T-helper 2 cell (primary cell): Measurements from ENCODE around the gene CCDC30.
"Not testable (repeated sequence)": the region's sequence is repeated elsewhere in the genome, so short reads cannot be mapped to it uniquely, and the experiment has no call there.

Experiments
- DNase-seq, 5 experiments: peaks; one replicate each; pipeline versions ENCODE4 v3.0.0 to v3.0.0-alpha.2; 2012 to 2022

CCDC30 gene

DNA sequence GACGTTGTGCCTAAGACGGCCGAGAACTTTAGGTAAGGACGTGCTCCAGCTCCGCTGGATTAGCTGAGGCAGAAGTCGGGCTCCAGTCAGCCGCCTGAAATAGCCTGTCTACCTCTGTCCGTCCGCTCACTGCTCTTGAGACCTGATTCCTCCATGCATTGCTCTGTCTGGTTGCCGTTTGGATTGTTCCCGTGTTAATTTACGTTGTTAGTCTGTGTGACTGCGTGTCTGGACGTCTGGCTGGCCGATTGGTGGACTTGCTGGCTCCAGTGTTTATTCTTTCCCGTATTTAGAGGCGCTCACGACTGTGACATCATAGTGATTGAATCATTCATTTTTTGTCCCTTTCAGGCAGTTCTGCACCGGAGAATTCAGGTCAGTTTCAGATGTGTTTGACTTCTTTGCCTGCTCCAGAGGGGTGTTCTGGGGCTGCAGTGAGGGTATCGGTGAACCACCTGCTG lies 195.8 kb downstream of the CCDC30 start:
- DNase-seq, result no peak

DNA sequence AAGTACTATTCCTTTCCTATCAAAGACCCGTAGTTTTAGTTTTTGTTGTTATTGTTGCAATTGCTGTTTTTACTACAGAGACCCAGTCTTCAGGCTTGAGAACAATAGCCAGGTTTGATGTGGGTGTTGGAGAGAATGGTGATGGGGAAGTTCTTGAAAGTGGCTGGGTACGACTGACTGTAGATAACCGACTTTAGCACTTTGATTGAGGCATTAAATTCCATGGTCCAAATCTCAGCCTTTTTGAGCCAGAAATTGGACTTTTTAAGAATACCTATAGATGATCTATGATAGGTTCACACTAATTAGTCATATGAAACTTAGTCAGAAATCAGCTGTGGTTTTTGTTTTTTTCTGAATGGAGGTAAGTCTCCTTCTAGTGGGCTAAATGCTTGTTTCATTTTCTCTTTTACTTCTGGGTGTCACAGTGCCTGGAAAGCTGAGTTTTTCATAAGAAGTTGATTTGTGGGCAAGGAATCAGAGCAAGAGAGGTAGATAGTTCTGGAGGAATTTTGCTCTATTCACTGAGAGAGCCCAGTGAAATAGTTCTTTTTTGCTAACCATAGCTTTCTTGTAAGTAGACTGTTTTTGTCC lies 197.9 kb downstream of the CCDC30 start:
- peak in 1 of 5 experiments; percentile 79 for DNase-seq

DNA sequence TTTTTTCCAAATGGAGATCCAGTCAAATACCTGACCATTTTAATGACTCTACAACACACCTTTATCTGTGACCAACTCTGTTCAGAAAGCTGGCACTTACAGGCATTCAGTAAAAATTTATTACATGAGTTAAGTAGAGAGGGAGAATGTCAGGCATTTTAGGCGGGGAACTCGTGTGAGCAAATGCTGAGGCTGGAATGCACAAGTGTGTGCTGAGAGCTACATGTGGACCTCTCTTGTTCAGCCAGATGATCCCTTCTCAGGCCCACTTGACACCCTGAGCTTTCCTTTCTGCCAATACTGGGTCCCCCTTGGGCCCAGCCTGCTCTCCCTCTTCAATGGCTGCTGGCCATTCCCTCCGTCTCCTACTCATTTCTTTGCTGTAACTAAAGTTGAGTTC lies 206.8 kb downstream of the CCDC30 start:
- no peak for DNase-seq

DNA sequence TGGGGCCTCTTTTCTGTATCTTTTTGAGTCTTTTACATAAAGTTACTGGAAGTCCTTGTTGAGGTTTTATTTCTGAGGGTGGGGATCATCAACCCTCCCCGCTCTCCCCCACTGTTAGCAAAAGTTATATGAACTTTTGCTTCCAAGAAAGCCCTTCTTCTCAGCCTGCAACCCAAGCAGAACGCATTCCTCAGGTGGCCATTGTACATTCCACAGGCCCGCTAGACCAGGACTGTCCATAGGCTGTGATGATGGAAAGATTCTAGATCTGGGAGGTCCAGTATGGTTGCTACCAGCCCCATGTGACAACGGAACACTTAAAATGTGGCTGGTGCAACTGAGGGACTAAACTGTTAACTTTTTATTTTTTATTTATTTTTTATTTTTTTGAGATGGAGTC lies 207.3 kb downstream of the CCDC30 start:
- DNase-seq, result no peak

DNA sequence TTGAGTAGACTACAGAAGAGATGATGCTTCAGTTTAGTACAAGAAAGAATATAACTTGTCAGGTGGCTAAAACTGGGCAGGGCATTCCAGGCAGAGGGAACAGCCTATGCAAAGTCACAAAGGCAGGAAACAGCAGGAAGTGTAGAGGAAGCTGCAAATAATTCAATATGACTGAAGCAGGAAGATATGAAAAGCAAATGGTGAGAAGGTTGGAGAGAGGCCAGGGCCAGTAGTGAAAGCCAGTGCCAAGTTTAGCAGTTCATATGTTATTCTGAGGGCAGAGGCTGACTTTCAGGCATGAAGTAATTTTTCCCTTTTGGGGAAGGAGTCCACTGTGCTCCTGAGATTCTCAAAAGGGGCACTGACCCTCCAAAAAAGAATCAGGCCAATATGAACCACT lies 211.1 kb downstream of the CCDC30 start:
- DNase-seq, result no peak

DNA sequence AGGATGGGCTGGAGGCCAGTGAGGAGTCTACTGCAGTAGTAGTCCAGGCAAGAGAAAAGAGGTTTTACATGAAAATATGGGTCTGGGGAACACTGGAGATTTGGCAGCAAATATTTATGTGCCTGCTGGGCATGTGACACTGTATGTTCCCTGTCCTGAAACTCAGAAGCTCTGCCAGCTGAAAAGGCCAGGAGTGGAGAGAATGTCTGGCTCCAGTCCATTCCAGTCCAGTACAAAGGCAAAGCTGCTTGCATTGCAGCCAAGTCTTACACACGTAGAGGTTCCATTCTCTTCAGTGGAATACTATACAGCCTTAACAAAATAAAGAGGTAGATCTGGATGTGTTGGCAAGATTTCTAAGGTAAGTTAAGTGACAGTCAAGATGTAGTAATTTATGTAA lies 211.6 kb downstream of the CCDC30 start:
- no peak for DNase-seq

DNA sequence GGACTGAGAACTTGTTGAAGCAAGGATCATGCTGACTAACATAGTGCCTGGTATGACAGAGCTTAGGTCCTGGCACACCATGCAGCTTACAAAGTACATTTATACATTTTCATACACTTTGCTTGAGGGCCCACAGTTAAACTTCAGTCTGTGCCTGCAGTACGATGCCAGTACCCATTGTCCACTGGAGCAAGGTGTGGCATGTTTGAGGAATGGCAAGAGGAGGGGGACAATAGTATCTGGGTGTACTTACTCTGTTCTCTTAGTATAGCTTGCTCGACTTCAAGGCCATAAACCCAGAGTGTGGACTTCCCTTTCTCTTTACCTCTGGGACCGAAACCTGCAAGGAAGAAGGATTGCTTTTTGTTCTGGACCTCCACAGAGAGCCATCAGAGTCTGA lies 212.4 kb downstream of the CCDC30 start:
- DNase-seq, result no peak

DNA sequence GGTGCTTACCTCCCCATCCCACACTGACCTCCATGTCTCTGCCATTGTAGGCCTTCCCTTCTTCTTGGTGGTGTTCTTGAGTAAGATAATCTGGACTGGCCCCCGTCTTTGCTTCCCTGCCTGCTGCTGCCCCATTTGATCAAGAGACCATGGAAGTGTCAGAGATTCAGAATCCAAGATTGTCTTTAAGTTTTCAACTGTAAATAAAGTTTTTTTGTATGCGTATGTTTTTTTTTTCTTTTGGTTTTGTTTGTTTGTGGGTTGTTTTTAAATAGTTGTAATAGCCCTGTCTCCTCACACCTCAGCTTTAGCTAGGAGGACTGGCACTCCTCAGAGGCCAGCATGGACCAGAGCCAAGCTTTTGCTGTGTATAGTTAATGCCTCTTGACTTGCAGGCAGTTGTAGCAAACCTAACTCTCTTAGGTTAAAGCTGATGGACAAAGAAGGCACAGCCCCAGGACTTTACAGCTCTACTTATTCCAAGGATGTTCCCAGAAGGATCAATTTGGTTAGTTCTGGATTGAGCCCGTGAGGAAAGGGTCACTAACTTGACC lies 213.5 kb downstream of the CCDC30 start:
- no peak for DNase-seq

DNA sequence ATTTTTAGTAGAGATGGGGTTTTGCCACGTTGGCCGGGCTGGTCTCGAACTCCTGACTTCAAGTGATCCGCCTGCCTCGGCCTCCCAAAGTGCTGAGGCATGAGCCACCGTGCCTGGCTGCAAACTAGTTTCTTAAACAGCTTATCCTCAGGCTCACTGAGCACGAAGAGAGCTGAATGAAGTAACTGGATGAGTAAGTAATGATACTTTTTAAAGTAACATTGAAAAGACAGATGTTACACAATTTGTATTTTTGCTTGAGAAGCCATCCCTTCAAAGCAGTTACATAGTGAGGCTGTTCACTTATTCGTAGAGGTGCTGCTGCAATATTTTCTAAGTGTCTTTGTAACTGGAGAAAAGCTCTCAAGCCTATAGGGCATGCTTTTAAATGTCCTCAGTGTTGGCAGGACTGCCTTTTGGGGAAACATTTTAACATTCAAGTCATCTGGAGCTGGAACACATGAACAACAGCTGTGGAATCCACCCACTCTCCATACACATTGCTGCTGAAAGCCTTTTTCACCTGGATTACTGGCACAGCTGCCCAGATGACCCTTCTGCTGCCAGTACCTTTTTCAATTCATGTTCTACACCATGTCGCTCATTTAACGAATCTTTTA lies 216.4 kb downstream of the CCDC30 start:
- no peak for DNase-seq

DNA sequence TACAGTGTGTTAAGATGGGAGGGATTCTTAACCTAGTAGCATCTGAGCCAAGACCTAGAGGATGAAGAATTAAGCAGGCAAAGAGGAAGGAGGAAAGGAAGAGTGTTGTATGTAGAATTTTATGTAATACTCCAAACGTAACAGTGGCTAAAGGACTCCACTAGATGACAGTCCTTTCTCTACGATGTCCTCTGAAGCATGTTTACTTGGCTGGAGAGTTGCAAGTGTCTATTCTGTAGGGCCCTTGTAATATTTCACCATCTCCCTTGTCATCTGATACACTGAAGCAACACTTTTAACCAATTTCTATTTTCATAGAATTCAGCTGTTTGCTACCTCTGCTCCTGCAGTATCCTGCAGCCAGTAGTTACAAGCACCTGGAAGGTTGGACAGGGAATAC lies 217.0 kb downstream of the CCDC30 start:
- DNase-seq, result no peak

DNA sequence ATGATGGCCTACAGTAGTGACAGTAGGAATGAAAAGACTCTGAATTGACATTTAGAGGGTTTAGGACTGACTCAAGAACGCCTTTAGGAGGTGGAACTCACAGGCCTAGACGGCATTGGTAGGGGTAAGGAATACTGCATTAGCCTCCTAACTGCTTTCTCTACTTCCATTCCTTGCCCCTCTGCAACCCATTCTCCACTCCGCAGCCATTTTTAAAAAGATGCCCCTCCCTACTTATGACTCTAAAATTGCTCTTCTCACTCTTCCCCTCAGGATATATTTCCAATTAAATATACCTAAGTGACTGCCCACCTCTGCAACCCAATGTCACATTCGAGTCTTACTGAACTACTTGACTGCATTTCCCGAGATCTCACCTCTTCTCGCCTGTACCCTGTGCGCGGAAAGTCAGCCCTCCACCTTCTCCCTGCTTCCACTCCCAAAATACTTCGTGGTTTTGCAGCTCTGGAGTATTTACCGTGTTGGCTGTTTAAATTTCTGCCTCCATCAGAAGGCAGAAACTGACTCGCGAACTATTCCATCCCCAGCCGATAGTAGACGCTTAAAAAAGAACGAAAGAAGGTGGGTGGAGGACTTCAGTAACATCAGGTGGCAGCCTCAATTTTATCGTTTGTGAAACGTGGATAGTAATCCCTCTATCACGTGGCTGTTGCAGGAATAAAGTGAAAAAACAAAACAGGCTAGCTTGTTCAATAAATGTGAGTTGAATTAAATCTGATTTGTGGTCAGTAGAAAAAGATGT lies 218.0 kb downstream of the CCDC30 start:
- DNase-seq, result peak in 1 of 5 experiments; percentile 54

DNA sequence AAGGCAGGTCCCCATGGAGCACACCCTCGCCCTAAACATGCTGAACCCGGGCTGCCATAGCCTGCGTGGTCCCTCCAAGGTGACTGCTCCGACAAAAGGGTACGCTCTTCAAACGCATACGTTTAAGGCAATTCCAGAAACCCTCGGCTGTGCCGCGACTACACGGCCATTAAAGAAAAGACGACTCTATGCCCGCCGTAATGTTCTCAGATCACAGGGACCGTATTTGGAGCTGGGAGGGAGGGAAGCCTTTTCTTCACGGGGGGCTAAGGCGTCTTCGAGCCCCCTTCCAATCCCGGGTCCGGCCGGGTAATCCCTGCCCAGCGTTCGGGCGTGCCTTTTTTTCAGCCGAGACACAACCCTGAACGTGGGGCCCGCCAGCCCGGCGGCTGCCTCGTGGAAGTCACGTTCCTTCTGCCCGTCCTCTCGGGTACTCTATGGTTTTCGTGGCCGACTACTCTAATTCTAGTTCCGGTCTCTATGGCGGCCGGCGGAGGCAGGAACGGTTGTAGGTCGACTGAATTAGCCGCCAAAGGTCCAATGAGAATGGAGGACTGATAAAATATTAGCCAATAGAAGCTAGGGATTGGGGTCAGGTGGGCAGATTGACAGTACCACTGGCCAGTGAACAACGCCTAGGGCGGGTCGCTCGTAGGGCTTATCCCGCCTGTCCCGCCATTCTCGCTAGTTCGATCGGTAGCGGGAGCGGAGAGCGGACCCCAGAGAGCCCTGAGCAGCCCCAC lies 218.8 kb downstream of the CCDC30 start, which contains the start of gene YBX1:
Gene YBX1 (plus strand): TSS at position 678 of the 743 bp plus-strand sequence. CDS start 148 bp downstream, outside the sequence.
- peak; percentile 80 to 98 (median 92) for DNase-seq

DNA sequence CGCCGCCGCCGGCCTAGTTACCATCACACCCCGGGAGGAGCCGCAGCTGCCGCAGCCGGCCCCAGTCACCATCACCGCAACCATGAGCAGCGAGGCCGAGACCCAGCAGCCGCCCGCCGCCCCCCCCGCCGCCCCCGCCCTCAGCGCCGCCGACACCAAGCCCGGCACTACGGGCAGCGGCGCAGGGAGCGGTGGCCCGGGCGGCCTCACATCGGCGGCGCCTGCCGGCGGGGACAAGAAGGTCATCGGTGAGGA lies 219.3 kb downstream of the CCDC30 start:
- DNase-seq, result not testable (repeated sequence)

DNA sequence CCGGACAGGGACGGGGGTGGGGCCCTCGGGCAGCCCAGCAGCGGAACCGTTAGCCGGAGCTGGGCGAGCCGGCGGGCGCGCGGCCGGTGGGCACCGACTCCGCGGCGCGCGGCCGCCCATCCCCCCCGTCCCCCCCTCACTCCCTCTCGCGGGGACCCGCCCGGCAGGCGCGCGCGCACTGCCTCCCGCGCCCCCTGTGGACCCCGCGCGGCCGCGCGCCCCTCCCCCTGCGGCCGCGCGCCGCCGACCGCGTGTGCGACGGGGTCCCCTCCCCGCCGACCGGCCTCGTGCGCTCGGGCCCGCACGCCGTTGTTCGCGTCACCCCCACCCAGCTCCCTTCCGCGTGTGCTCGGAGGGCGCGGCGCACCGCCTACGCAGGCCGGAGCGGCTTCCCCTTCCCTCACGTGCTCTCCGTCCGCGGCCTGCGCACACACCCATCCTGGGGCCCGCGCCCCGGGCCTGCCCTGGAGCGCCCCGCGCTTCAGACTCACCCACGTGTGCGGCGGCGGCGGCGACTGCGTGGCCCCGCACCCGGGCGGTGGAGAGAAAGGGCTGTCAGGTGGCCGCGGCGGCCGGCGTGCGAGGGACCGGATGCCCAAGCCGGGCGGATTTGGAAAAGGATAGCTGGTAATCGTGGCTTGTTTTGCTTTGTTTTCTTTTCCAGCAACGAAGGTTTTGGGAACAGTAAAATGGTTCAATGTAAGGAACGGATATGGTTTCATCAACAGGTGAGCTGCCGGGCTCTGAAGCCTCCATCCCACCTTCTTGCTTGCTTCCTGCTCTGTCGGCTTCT lies 219.8 kb downstream of the CCDC30 start:
- DNase-seq, result peak; percentile 36 to 86 (median 61)

DNA sequence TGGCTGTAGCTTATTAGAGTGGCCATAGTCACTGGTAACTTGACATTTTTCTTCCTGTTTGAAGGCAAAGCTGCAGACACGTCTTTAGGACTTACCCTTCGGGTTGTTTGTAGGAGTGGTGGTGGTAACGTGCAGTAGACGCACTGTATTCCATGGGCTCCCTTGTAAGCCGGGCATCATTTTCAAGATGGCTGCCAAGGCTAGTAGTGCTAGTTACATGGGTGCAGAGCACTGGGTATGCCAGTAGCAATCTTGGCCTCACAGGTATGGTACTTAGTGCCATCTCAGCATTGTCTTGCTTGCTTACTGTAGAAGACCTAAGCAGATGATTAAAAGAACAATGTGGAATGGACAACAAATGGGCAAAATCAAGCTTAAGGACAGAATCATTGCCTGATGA lies 221.1 kb downstream of the CCDC30 start:
- DNase-seq, result peak in 1 of 5 experiments; percentile 52

DNA sequence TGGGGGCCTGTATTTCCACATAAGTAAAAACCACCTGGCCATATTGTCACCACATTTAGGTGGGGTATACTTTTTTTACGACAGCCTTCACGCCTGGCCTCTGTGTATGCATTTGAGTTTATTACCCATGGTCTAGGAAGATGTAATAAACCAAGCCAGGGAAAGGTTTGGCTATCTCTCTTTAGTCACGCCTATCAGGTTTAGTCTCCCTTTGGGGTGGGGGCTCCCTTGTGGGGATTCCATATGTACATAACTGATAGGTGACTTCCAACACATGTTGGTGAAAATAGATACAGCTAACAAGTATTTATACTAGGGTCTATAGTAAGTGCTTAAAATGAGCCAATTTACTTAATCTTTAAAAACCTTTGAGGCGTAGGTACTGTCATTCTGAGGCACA lies 223.3 kb downstream of the CCDC30 start:
- no peak for DNase-seq

DNA sequence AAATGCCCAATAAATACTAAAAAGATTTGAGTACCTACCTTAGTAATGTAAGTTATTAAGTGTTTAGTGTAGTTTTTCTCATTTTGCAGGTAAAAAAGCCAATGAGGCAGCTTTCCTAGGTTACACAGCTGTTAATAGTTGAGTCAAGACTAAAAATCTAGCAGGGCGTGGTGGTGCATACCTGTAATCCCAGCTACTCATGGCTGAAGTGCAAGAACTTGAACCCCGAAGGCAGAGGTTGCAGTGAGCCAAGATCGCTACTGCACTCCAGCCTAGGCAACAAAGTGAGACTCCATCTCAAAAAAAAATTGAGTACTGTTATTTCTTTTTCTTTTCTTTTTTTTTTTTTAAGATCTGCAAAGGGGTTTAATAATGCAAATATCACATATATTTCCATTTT lies 226.8 kb downstream of the CCDC30 start:
- no peak for DNase-seq

DNA sequence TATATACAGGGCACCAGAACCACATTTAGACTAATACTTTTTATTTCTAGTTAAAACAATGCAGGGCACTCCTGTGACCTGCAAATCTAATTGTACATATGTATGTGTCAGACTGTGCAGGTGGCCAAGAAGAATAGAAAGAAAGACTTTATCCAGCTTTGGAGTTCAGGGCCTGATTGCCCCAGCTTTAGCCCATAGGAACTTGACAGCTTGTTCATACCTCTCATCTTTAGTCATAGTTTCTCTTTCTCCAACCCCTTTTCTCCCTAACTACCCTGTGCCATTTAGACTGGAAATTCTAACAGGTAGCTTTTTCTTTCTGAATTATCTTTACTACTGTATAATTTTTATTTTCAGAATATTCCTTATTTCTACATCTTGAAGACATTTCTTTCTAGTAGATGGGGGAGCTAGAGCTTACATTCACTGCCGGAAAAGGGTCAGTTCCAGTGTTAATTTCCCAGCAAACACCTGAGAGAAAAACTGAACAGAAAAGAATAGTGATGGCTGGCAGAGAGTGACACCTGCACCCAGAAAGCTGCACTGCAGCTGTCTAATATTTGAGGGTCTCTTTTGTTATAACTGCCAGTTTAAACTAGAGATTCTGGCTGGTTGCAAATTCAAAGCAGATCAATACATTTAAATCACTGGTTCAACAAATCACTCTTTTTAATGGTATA lies 227.5 kb downstream of the CCDC30 start:
- no peak for DNase-seq

DNA sequence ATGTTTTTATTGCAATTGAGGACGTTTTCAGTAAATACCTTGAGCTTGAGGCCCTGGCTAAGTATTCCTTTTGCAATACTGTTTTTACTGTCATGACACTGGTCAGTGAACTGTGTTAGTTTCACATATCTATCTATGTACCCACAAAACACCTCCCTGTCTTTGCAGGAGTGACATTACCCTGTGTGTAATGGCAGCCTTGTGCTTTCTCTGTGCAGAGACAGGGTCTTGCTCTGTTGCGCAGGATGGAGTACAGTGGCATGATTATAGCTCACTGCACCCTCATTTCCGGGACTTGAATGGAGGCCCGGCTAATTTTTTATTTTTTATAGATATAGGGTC lies 228.0 kb downstream of the CCDC30 start:
- no peak for DNase-seq

DNA sequence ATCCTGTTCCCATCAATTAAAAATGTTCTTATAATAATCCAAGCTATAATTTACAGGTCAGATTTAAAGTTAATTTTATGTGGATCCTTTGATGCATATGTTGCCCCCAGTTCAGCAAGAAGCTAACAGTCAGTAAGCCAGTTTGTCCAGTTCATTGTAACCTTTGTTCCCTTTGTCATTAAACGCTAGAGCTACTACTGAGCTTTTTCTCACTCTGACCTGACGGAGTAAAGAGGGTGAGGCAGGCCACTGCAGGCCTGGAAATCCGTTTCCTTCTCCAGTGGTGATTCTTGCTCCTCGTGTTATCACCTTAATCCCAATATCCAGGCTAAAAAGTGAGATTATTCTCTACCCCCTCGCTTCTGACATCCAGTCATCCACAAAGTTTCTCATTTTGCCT lies 229.4 kb downstream of the CCDC30 start:
- DNase-seq, result no peak

DNA sequence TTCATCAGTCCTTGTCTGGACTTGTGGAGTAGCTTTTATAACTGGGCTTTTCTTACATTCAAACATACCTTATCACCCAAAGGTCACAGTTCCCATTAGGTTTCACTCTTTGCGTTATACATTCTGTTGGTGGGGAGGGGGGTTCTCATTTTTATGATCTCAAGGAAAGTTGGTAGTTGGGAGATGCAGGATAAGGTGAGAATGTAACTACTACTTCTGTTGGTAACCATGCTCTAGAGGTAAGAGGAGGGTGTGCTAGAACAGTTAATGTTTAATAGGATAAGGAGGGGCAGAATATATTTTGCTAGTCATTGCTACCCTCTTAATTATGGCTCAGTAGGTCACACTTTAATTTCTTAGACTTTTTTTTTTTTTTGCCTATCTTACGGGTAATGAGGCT lies 229.8 kb downstream of the CCDC30 start:
- no peak for DNase-seq
